GM18520 (cell line): ENCODE data around the gene ENPP6.
A peak's percentile ranks its signal among the peaks of the same experiment; 100 is the strongest.

Source experiments
- ATAC-seq: cut with Tn5 transposase; IDR thresholded peaks from one replicate; pipeline ENCODE4 v1.9.1; 2021; ENCODE audit not compliant: unreplicated experiment

Gene ENPP6

DNA sequence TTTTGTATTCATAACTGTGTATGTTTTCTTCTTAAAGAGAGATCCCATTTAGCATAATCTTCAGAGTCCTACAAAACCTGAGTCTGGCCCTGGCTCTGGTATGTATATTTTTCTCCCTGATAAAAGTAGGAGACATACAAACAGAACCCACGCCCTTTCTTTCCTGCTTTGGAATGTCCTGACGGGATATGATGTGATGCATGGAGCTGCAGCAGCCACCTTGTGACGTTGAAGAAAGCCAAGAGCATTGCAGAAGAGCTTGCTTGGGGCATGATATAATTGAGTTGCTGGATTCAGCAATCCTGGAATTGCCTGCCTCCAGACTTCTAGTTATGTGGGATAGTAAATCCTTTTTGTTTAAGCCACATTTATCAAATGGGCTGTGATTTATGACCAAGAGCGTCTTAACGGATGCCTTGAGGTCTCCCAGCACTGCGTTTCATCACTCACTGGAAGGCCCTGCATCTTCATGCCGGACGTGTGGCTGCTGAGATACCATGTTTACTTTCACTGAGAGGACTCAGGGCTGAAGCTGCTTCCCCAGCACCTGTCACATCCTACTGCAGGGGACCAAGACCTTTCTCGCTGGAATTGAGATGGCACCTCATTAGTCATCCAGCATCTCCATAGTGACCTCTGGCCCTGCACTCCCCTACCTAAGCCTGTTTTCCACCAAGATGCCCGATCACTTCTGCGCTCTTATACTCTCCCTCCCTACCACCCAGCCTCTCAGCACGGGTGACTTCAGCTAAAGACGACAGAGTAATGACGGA is 107.0 kb downstream of the ENPP6 start:
- no peak for ATAC-seq

DNA sequence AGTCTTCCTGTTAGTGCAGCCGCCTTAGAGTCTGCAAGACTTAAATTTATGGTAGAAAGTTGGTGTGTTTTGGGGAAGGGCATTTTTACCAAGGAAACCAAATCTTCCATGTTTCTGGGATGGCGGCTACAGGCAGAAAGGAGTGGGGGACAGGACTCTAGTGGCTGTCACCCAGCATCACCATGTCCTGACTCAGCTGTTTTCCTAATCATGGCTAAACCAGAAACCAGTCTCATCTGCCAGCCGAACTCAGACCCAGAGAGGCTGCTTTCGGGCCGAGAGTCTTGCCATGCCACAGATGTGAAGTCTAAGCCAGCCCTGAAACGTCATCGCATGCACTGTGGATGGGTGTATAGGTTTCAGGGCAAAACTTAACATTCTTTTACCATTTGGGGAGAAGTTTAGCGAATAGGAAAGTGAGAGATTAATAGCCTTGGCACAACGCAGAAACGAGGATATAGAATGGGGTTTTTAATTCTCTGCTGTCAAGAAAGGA is 109.6 kb downstream of the ENPP6 start:
- no peak for ATAC-seq

DNA sequence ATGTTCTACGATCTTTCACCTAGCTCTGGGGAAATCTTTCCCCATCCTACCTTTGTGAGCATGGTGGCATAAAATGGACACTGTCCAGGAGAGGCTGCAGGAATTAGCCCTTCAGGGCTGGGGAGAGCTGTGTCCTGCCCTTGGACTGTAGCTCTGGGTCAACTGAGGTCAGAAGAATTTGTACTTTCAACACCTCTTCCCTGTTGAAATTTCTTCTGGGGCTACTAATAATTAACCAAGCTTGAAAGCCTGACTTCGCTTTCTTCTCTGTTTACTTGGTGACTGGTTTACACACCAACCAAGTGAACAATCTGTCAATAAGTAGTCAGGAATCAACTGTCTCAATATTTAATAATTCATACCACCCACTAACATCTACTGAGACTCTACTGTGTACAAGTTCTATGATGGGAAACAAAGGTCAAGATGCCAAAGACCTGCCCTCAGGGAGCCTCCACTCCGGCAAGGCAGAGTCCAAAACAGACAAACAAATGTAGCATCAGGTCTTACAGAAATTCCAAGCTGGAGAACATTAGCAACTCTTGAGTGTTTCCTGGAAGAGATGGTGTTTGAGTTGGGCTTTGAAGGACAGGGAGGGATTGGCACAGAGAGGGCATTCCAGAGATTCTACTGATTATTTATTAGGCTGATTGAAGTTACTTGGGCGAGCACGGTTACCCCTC is 113.1 kb downstream of the ENPP6 start:
- no peak for ATAC-seq

DNA sequence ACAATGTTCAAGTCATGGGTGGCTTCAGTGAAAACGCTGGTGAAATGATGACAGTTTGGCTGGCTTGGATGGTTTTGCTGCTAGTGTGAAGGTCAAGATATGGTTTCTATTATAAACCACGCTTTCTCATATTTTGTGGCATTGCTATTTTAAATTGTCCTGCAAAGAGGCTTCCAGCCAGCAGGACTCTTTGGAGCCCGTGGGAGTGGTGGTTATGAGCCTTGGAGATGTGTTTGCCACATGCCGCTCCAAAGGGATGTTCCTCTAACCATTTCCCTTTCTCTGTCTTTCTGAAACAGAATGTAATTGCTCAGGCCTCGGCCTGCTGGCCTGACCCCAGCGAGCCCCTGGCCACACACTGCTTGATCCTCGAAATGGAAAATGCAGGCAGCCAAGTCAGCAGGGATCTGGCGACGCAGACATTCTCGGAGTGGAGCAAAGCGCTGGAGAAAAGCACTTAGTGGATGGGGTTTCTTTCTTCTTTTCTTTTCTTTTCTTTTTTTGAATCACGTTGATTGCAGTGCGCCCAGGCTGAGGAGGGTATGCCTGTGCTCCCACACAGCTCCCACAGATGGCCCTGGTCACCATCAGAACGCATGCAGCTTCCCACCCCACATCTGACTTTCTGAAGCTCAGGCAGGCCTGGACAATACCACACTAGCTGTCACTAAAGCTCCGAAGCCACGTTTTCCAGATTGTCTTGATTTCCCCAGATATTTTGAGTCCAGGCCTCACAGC is 114.0 kb downstream of the ENPP6 start:
- ATAC-seq: no peak

DNA sequence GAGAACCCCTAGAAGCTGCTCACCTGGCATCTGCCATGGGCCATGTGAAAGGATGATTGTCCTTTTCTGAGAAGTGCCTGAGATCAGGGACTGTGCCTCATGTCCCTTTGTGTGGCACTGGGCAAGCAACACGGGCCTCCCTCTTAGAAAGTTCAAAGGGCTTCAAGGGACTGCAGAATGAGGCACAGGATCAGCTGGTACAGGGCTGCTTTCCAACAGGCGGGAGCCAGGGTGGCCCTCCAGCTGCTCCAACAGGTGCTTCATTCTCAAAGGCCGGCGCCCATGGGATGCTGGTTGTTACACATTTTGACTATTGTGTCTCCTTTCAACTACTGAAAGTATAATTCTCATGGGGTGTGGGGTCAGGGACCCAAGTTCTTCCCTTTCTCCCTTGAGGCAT is 114.7 kb downstream of the ENPP6 start:
- no peak for ATAC-seq

DNA sequence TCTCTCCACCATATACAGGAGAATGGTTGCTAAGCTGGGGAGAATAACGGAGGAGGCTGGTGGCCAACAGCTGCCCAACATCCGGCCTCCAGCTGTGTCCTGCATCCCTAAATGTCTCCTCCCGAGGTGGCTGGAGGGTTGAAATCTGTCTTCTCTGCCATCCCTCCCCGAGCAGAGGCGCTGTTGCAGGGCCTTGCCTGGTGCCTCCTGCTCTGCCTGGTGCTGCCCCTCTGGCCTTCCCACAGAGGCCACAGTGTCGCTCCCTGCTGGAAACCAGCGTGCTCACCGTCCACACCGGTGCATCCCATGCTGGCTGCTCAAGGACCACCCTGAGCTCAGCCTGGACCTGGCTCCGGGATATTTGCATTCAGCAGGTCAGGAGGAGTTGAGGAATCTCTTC is 115.2 kb downstream of the ENPP6 start:
- ATAC-seq: no peak

DNA sequence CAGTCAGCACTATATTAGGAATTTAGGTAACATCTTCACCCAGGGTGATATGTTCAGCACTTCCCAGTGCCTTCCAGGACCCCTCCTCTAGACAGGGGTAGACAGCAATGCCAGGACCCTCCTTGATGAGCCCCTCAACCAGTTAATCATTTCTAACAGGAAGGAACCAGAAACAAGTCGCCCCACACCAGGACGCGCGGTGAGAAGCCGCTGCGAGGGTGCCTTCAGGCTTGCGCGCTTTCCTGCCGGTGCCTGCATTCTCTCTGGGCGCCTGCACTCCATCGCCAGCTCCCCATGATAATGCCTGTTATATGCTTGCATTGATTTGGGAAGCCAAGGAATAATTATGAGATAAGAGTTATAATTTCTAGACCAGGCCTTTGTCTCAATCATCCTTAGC is 116.0 kb downstream of the ENPP6 start:
- ATAC-seq: no peak

DNA sequence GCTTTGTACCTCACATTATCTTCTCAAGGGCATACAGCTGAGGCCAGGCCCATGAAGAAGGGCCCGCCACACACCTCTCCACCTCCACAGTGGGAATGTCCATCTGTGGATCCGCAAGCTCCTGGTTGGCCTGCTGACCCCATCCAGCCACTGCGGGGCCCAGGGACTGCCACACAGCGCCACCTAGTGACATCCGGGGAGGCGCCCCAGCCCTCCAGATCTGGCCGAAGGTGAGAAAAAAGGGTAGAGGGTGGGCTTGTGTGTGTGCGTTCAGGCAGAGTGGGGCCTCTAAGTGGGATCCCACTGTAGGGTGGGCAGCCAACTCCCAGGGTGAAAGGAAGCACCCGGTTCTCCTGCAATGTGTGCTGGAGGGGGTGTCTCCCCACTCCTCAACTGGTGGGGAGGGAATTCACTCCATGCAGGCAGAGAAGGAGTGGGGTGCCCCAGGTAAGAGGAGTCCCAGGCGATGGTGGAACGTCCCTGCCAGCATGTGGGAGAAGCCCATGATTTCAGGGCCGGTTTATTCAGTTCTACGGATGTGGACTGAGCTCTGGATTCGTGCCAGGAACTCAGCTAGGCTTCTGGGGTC is 117.3 kb downstream of the ENPP6 start:
- ATAC-seq: no peak

DNA sequence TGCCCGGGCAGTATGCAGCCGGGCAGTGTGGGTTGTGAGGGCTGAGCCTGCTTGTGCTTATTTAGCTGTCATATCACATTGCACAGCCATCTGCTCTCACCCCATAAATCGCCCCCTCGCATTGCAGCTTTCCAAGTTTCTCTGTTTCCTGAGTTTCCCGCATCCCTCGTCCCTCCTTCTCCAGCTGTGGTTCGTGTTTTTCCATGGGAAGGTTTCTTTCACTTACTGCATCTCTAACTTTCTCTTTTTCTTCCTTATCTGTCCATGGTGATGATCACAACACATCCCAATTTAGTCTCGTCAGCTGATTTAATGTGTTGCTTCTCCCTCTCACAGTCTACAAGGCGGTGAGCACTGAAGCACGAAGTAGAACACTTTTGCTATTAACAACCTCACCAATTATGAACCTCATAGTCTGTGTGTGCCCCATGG is 118.1 kb downstream of the ENPP6 start:
- no peak for ATAC-seq

DNA sequence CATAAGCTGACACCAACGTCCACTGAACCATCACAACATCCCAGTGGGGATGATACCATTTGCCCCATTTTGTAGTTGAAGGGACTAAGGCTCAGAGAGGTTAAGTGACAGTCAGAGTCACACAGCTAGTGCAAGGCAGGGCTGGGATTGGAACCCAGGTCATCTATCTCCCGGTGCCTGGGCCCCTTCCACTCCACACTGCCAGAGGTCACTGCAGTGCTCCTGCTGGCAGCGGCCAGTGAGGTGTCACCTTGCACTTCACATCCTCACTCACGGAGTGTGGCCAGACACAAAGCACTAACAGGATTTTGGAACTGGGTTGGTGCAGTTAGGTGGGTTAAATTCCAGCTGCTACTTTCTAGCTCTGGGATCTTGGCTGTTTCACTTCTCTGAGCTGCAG is 118.7 kb downstream of the ENPP6 start:
- ATAC-seq: no peak

DNA sequence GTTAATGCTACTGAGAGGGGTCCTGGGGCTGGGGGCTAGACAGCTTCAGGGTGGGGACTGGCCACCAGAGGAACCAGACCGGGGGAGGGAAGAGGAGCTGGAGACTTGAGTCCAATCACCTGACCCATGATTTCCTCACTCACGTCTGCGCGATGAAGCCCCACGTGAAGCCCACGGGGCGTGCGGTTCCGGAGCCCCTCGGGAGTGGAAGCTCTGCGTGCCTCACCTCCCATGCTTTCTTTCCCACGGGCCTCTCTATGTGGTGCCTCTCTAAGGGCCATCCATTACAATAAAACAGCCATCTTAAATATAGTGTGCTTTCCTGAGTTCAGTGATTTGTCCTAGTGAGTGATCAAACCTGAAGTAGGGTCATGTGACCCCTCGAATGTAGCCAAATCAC is 119.9 kb downstream of the ENPP6 start:
- no peak for ATAC-seq

DNA sequence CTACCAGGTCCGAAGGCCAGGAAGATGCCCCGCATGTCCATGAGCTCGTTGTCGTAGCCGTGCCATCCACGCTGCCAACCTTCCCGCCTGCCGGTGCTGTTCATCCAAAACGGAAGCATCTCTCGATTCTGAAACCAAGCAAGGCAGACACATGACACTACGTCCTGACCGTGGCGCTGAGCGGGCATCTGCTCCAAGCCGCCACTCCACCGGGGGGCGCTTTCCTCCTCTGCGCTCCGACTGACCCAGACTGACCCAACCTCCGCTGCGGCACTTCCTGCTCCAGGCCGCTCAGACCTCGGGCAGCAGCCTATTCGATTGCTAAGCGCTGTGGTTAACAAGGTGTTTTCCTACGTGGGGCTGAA is 120.5 kb downstream of the ENPP6 start:
- ATAC-seq: peak; percentile 90

DNA sequence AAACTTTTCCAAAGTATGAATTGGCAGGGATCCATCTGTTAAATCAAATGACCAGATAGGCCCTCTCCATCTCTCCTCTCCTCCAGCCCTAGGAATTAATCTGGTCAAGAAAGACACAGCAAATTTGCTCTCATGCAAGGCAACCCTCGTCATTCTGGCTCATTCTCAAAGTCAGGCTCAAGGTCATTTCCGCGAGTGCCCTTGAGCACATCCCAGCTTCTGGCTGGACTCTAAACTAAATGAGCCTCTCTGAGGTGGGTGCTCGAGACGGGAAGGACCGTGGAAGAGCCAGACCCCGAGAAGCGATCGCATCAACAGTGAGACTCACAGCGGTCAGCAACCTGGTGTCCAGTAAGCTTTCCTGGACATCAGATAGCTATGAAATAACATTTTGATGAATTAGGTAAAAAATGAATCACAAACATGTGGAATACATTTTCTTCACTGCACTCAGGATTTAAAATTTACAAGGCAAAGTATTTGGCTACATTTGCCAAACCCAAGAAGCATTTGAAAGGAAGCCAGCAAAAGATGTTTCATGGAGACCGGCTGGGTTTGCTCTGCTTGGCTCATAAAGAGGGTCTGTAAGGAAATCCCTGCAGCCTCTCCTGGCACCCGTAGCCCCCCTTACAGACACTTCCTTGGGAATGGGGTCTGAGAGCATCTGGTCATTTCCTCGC is 121.0 kb downstream of the ENPP6 start:
- no peak for ATAC-seq

DNA sequence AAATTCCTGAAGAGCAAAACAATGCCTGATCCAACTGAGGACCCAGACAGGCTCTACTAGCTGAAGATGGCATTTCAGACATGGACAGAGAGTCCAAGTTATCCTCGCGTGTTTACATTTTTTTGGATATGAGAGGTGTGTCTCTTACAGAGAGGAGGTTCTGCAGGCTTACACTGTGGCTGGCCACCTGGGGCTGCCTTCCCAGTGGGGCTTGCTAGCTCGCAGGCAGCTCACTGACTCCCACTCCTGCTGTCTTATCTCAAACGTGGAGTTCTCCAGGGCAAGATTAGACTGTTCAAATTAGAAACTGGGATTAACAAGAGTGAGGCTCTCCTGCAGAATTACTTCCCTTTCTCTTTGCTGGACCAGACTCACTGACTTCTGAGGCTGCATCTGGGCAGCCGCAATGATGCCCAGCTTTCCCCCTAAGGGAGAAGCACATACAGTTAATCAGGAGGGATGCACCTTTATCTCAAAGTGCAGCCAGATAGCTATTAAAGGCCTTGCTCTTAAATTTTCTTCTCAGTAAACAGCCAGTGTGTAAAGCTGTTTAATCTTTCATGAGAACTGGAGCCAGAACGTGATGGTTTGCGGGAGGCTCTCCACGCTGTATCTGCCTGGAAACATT is 123.0 kb downstream of the ENPP6 start:
- no peak for ATAC-seq

DNA sequence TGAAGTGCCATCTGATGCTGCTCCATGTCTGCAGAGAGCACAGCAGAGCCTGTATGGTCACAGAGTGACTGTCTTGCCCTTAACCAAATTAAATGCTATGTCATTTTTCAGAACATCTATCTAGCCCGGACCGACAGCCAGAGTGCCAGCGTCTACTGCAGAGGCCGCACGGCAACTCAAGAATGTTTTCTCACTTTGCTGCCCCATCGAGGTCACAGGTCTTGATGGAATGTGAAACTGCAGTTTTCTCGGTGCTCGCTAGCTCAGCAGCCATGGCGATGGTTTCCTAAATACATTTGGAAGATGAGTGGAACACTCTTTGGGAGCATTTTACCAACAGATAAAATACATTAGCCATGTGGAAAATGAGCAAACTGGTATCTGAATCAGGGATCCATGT is 125.7 kb downstream of the ENPP6 start:
- ATAC-seq: no peak

DNA sequence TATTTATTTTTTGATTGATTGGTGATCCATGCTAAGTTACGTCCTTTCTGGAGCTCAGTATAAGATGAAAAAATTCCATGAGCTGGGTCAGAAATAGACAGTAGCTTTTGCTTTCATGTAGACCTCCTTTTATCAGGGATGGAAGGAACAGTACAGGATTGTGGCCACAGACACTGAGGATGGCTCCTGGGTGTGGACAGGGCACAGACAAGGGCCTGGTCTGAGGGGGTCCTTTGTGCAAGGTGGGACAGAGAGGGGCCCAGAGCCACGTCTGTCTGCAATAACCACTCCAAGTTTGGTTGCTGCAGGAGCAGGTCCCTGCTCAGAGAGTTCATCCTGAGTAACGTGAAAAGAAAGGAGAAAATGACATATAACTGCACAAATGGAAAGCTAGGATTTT is 127.1 kb downstream of the ENPP6 start:
- no peak for ATAC-seq

DNA sequence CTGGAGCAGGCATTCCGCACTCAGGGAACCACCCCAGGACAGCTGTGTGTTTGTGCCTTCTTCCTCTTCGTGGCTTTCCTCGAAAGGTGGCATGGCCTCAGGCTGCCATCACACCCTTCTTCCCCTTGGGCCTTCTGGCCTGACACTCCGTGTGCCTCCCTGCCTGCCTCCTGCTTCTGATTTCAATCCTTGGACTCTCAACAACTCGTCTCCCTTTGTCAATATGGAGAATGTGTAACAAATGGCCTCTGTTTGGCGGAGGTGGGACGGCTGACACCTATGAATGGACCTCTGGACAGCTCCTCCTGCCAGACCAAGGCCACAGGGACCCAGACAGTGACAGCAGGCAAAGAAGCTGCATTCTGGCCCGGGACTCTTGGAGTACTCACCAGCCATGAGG is 137.0 kb downstream of the ENPP6 start:
- no peak for ATAC-seq

DNA sequence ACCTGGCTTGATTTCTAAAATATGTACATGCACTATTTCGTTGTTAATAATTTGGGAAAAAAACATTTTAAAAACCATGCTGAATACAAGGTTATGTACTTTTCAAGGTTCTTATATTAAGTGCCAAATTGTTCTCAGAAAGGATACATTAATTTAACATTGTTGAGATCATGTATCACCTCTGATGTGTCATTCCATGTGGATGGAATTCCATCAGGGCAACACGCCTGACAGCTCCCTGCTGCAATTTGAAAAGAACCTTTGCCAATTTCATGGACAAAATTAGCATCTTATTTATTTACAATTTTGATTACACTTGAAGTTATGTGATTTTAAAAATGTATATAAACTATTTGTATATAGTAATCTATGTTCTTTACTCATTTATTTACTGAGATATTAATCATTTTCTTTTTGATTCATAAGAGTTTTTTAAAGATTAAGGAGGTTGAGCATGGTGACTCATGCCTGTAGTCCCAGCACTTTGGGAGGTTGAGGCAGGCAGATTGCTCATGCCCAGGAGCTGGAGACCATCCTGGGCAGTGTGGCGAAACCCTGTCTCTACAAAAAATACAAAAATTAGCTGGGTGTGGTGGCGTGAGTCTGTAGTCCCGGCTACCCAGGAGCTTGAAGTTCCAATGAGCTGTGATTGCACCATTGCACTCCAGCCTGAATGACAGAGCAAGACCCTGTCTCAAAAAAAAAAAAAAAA is 142.8 kb downstream of the ENPP6 start:
- no peak for ATAC-seq

DNA sequence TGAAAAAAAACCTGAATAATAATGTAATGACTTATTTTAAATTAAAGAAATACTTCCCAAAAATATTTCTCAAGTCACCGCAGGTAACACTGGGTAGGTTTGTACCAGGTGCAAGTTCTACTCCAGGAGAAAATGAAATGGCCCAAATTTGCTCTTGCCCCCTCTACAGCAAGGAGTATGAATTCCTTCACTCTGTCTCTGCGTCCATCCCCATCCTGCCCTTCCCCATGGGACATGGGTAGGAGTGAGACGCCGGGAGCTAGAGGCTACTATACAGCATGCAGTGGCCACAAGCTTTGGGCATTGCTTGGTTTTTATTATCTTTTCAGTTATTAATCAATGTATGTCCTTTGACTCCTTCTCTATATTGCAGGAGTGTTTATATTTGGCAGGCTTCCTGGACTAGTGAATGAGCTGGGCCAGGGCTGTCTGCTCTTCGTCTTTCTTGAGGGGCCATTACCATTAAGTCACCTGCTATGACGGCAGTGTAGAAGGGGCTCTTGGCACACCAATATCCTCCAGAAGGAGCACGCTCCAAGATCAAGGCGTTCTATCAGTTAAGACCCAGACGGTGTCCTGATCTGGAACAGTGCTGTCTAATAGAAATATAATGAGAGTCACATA is 149.6 kb downstream of the ENPP6 start:
- ATAC-seq: no peak
